Neutrophil (primary cell): ENCODE results near the gene WWP2.
"Not testable (repeated sequence)": the region's sequence is repeated elsewhere in the genome, so short reads cannot be mapped to it uniquely, and the experiment has no call there.

ENCODE experiments used
- H3K27ac ChIP-seq: fragments of 200-600 bp; sonication (generic); 2 replicates; pipeline ENCODE4 v1.5.1; 2016; ENCODE audit warnings: mild to moderate bottlenecking, moderate library complexity
- H3K27me3 ChIP-seq: fragments of 200-600 bp; sonication (generic); 2 replicates; pipeline ENCODE4 v1.6.0; 2016; ENCODE audit warnings: mild to moderate bottlenecking
- H3K36me3 ChIP-seq: fragments of 200-600 bp; sonication (generic); 2 replicates; pipeline ENCODE4 v1.5.1; 2017
- H3K4me1 ChIP-seq, 2 experiments: fragments of 200-600 bp in 1 of 2; sonication (generic) in 1 of 2; 1 replicate in 1 of 2; 2 replicates in 1 of 2; pipeline versions ENCODE4 v1.5.1 to v1.6.1; 2013 to 2016; ENCODE audit warnings: low read depth in 1 of 2, low read length in 1 of 2, mild to moderate bottlenecking in 1 of 2, moderate library complexity in 1 of 2; ENCODE audit not compliant: control insufficient read depth in 1 of 2, insufficient read depth in 1 of 2
- H3K4me3 ChIP-seq, 2 experiments: fragments of 200-600 bp in 1 of 2; sonication (generic) in 1 of 2; 1 replicate in 1 of 2; 2 replicates in 1 of 2; pipeline ENCODE4 v1.5.1; 2013 to 2016; ENCODE audit warnings: low read depth in 1 of 2, low read length in 1 of 2, mild to moderate bottlenecking in 1 of 2, moderate library complexity in 1 of 2
- H3K9me3 ChIP-seq: fragments of 200-600 bp; sonication (generic); 2 replicates; pipeline ENCODE4 v1.5.1; 2016
- CTCF ChIP-seq: fragments of 200-600 bp; sonication (generic); IDR thresholded peaks from 2 replicates; pipeline ENCODE4 v1.5.1; 2016; ENCODE audit warnings: antibody characterized with exemption

The WWP2 gene

DNA sequence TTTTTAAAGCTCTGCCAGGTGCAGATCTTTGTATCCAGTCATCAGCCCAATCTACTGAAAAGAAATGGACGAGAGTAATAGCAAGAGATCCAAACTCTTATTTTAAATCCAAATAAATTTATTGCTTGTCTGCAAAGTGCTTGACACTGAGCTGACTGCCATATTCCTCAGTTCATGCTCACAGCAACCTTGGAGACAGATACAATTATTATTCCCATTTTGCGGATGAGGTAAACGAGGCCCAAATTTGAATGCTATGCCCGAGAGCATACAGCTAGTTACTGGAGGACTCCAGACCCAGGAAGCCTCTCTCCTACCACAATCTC lies 8.0 kb upstream of the WWP2 start:
- H3K27ac ChIP-seq, result no peak overlapping the region
- no peak for TF ChIP-seq CTCF
- peaks cover 3% of the 10 kb centered on the region for H3K36me3 ChIP-seq
- no peaks in the 10 kb centered on the region for H3K27me3 ChIP-seq
- peaks cover 12 to 13% of the 10 kb centered on the region in 2 experiments for H3K4me1 ChIP-seq
- H3K9me3 ChIP-seq, result no peaks in the 10 kb centered on the region
- peak overlapping the region; percentile 77 to 82 for H3K4me3 ChIP-seq

DNA sequence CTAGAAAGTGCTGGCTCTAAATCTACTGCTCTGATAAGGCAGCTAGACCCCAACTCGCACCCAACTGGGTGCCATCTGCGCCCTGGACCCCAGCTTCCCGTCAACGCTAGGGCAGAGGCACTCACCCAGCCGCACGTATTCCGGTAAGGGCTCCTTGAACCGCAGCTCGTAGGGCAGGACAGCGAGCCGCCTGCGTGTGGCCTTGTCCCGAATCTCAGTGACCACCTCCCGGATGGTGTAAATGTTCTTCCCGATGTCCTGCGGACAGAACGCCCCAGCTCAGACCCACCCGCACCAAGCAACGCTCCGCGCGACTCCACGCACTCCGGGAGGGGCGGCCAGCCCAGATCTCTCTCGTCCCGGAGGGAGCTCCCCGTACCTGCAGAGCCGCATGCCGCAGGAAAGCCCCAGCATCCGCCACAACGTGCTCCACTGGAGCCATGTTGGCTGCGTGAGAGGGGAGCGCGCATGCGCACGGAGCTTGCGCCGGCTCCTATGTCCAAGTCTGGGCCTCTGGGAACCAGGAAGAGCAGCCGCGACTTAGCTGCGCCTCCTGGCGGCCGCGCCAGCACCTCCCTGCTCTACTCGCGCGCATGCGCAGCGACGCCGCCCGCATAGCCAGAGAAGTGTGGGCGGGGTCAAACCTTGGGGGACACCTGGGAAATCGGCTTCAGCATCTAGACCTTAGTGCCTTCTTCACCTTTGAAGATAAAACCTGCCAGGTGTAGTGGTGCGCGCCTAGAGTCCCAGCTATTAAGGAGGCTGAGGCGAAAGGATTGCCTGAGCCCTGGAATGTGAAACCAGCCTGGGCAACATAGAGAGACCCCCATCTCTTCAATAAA lies 7.4 kb upstream of the WWP2 start, which contains the start of gene NOB1:
TSS of gene NOB1 (minus strand) at position 458 of the 842 bp plus-strand sequence. CDS start at position 442, 16 bp downstream.
- peaks cover 12 to 13% of the 10 kb centered on the region in 2 experiments for H3K4me1 ChIP-seq
- peak; percentile 100 for TF ChIP-seq CTCF

DNA sequence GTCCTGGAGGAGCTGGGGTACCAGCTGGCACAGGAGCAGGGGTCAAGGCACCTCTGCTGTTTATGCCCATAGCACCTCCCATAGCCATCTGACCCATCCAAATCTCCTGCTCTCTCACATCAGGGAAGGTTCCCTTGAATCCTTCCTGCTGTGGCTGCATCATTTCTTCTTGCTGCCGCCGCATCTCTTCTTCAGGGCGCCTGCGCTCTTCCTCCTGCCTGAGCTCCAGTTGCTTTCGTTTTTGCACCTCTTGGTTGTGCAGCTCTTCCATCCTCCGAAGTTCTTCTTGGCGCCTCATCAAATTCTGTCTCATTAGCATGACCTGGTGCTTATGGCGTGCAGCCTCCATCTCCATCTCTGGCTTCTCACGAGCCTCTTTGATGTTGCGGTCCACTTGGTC lies 5.4 kb upstream of the WWP2 start:
- H3K36me3 ChIP-seq, result no peaks in the 10 kb centered on the region
- no peaks in the 10 kb centered on the region for H3K27me3 ChIP-seq
- TF ChIP-seq CTCF, result no peak
- no peaks in the 10 kb centered on the region for H3K9me3 ChIP-seq
- H3K4me3 ChIP-seq, result no peak overlapping the region
- peaks cover 13 to 15% of the 10 kb centered on the region in 2 experiments for H3K4me1 ChIP-seq
- H3K27ac ChIP-seq, result no peak overlapping the region

More for the DNA sequence above, 7.4 kb upstream of the WWP2 start, which contains the start of gene NOB1:
- Histone ChIP-seq H3K27me3 (no peaks in the 10 kb centered on the region), H3K36me3 (no peaks in the 10 kb centered on the region), H3K9me3 (no peaks in the 10 kb centered on the region), H3K27ac (peak within 1 kb of the TSS; percentile 48), H3K4me3 (peak within 1 kb of the TSS; percentile 77 to 82)

GRCh38 chr16:69757375-69757774 lies 4.8 kb upstream of the WWP2 start:
- not testable (repeated sequence) for H3K9me3 ChIP-seq, H3K27ac ChIP-seq, H3K4me3 ChIP-seq, H3K36me3 ChIP-seq, H3K27me3 ChIP-seq
- peaks cover 17 to 18% of the 10 kb centered on the region in 2 experiments for H3K4me1 ChIP-seq

- Histone ChIP-seq H3K27me3 (no peaks in the 10 kb centered on the region), H3K4me1 (peaks cover 20 to 28% of the 10 kb centered on the region in 2 experiments), H3K4me3 (peak overlapping the region; percentile 83 to 98), H3K9me3 (no peaks in the 10 kb centered on the region), H3K36me3 (peaks cover 9% of the 10 kb centered on the region), H3K27ac (peak overlapping the region; percentile 96)
- TF ChIP-seq CTCF, result no peak
Measured at GRCh38 chr16:69762814-69763598, 874 bp downstream of the WWP2 start.

DNA sequence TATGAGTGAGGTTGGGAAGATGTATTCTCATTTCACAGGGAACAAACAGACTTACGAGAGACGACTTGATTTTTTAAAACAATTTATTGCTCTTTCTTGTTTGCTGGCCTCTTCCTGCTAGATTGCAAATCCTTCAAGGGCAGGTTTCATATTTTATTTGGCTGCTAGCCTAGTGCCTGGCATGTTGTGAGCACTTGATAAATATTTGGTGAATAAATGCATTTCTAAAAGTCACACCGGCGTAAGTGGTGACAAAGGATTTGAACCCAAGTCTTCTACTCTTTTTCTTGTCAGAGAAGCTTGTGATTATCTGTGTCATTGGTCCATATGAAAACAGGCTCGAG lies 1.4 kb downstream of the WWP2 start:
- Histone ChIP-seq H3K4me3 (peak overlapping the region; percentile 83 to 98), H3K9me3 (no peaks in the 10 kb centered on the region), H3K36me3 (peaks cover 9% of the 10 kb centered on the region), H3K4me1 (peaks cover 21 to 33% of the 10 kb centered on the region in 2 experiments), H3K27me3 (no peaks in the 10 kb centered on the region), H3K27ac (peak overlapping the region; percentile 96)
- TF ChIP-seq CTCF, result no peak
